ENCODE data around the gene ATAD3B.

- TF ChIP-seq CTCF (IDR thresholded peaks at IDR 0.05; ENCODE audit: low read depth, low read length) = no peak
- TF ChIP-seq EZH2phosphoT487 (IDR thresholded peaks at IDR 0.05; ENCODE audit: low read depth) = no peak
Measured at GRCh38 chr1:1537626-1538250, 66.2 kb downstream of the ATAD3B start.
